Choroid plexus epithelial cell (primary cell): ENCODE measurements around the gene IL24.

Experiments
- DNase-seq: peaks from one replicate; pipeline ENCODE4 v3.0.0-alpha.2; 2010; ENCODE audit warnings: low read depth
- H3K4me3 ChIP-seq: 2 replicates; pipeline ENCODE4 v1.5.1; 2011; ENCODE audit warnings: low read depth, mild to moderate bottlenecking, control low read depth, low read length, moderate library complexity
- TF ChIP-seq, protein P1 (sequence below): conservative IDR thresholded peaks from 2 replicates; pipeline ENCODE4 v1.5.1; 2011; ENCODE audit warnings: low read depth, mild to moderate bottlenecking, control low read depth, inconsistent platforms, low read length, moderate library complexity

The IL24 gene

DNA sequence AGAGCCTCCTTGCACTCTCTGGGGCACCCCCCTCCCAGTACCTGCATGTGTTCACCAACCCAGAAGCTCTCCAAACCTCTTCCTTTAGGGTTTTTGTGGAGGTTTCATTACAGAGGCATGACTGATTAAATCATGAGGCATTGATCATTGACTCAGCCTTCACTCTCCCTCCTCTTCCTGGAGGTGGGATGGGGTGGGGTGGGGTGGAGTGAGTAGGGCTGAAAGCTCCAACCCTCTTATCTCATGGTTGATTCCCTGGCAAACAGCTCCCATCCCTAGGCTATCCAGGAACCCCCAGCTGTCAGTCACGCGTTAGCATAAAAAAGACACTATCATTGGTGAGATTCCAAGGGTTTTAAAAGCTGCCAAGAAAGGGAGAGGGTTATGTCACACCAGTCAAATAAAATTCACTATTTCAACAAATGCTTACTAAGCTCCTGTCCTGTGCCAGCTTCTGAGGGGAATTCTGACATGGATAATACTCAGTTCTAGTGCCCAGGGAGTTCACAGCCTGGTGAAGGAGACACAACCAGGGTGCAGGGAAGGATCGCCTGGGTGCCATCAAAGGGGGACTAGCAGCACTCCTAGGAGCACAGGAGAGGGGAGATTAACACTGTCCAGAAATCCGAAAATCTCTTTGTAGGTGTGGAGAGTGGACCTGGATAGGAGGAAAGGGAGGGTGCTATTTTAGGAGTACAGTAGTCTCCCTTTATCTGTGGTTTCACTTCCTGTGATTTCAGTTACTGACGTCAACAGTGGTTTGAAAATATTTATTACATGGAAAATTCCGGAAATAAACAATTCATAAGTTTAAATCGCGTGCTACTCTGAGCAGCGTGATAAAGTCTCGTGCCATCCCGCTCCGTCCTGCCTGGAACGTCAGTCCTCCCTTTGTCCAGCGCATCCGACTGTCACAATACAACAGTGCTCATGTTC is 6.8 kb upstream of the IL24 start:
- TF ChIP-seq, protein P1, sequence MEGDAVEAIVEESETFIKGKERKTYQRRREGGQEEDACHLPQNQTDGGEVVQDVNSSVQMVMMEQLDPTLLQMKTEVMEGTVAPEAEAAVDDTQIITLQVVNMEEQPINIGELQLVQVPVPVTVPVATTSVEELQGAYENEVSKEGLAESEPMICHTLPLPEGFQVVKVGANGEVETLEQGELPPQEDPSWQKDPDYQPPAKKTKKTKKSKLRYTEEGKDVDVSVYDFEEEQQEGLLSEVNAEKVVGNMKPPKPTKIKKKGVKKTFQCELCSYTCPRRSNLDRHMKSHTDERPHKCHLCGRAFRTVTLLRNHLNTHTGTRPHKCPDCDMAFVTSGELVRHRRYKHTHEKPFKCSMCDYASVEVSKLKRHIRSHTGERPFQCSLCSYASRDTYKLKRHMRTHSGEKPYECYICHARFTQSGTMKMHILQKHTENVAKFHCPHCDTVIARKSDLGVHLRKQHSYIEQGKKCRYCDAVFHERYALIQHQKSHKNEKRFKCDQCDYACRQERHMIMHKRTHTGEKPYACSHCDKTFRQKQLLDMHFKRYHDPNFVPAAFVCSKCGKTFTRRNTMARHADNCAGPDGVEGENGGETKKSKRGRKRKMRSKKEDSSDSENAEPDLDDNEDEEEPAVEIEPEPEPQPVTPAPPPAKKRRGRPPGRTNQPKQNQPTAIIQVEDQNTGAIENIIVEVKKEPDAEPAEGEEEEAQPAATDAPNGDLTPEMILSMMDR = no peak
- H3K4me3 ChIP-seq = no peak overlapping the region
- DNase-seq = peak; percentile 86

DNA sequence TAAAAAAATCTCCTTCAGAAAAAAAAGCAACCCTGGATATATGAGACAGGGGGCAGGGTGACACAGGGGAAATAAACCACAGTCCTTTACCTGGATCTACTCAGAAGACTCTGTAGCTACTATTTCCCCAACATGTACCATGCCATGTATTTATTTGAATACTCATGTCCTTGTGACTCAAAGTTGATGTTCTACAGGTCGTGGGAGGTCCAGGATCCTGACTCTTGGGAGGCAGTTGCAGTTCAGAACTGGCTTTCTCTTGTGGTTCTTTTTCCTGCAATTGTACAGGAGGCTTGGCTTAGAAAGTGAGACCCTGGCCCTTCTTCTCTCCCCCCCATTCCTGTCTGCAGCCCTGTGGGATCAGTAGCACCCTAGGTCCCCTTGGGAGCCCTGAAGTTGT is 5.8 kb upstream of the IL24 start:
- peak; percentile 31 for DNase-seq
- no peak overlapping the region for H3K4me3 ChIP-seq
- TF ChIP-seq, protein P1 = no peak

DNA sequence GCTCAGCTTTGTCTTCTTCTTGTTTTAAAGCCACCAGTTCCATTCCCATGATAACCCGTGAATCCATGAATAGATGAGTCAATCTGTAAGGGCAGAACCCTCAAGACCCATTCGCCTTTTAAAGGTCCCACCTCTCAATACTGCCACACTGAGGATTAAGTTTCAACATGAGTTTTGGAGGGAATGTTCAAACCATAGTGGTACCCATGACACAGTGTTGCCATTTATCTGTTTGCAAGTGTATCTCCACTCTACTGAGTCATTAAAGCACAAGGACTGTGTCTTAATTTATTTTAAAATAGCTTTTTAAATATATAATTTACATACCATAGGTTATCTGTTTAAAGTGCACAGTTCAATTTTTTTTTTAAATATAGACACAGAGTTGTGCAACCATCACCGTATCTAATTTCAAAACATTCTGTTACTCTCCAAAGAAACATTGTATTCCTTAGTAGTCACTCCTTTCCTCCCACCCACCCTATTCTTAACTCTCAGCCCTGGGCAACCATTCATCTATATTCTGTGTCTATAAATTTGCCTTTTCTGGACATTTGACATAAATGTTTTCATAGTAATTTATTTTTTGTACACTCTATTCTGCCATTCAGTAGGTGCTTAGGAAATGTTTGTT is 4.8 kb upstream of the IL24 start:
- no peak overlapping the region for H3K4me3 ChIP-seq
- TF ChIP-seq, protein P1 = no peak
- peak; percentile 74 for DNase-seq

DNA sequence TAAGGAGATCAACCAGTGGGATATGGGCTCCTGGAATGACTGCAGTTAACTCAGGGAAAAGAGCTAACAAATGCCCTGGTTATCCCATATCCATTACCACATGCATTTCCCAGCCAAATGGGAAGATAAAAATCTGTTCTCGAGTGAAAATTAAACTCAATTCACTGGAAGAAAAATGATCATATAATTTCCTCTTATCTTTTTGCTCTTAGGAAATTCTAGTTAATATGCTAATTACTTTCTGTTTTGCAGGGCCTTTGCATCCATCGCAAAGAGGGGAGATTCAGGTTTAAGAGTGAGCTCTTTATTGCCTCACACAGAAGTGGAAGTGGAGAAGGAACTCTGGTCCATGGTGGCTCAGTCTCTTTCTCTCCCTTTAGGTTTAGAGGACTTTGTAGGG is 3.9 kb upstream of the IL24 start:
- TF ChIP-seq, protein P1 = no peak
- DNase-seq = no peak
- H3K4me3 ChIP-seq = no peak overlapping the region

DNA sequence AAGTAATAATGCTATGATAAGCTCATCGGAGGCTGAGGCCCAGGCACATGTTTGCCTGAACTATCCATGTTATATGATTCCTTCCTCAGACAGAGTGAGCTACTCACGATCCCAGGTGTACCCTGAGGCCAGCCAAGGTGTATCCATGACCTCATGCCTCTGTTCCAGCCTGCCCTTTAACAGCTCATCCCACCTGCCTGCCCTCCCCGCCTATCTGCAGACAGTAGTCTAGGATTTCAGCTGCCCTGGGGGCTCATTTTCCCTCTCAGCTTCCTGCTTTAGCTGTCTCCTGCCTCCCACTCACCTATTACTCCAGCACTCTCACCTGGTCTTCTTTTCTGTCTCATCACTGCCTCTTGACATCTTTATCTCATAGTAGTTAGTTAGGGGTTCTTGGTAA is 1.9 kb upstream of the IL24 start:
- no peak for DNase-seq
- TF ChIP-seq, protein P1 = no peak
- H3K4me3 ChIP-seq = no peak overlapping the region

DNA sequence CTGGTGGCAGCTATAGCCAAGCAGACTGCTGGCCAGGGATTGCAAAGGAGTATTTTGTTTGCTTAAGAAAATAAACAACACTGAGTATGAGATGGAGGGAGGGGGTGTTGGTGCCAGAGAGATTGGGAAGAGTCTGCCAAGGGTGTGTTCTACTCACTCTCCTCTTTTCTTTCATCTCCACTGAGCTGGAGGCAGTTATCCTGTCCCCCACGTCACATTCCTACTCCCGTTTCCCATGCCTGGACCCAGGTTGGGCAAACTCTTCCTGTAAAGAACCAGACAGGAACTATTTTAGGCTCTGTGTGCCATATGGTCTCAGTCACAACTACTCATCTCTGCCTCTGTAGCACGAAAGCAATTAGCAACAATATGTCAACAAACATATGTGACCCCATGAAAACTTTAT is 1.4 kb upstream of the IL24 start:
- H3K4me3 ChIP-seq = no peak overlapping the region
- TF ChIP-seq, protein P1 = no peak
- peak; percentile 63 for DNase-seq
